Hindlimb muscle (tissue), 1 donor: Measurements from ENCODE around the gene EFCAB14. TPM values are rescaled to one million over a fixed set of nuclear protein-coding genes. Genes with fewer than 3 reads are reported as not detected.
"Not testable (repeated sequence)": the region's sequence is repeated elsewhere in the genome, so short reads cannot be mapped to it uniquely, and the experiment has no call there.

Experiments
- DNase-seq: peaks from one replicate; pipeline ENCODE4 v3.0.0-alpha.2; 2013
- polyA plus RNA-seq: library from polyadenylated mRNA; unstranded; fragments of 120-200 nt; gene quantifications from one replicate; pipeline ENCODE4 v1.2.1, GENCODE V29; 2013; ENCODE audit not compliant: insufficient read length

EFCAB14 gene
- polyA plus RNA-seq, 1 donor: 95.7 TPM

GRCh38 chr1:46721686-46722205 lies 2.8 kb upstream of the EFCAB14 start:
- DNase-seq: no peak

GRCh38 chr1:46721204-46721603 lies 2.3 kb upstream of the EFCAB14 start:
- no peak for DNase-seq

- DNase-seq: not testable (repeated sequence)
Observed at GRCh38 chr1:46720319-46720718, 1.4 kb upstream of the EFCAB14 start.

GRCh38 chr1:46719689-46720088 lies 775 bp upstream of the EFCAB14 start:
- DNase-seq: no peak

GRCh38 chr1:46718340-46718726 lies 581 bp downstream of the EFCAB14 start:
- DNase-seq: peak; percentile 4

GRCh38 chr1:46717654-46718053 lies 1.3 kb downstream of the EFCAB14 start:
- DNase-seq: no peak

GRCh38 chr1:46714976-46715375 lies 3.9 kb downstream of the EFCAB14 start:
- no peak for DNase-seq

- DNase-seq: no peak
Observed at GRCh38 chr1:46708121-46708520, 10.8 kb downstream of the EFCAB14 start.

- no peak for DNase-seq
Observed at GRCh38 chr1:46705408-46705807, 13.5 kb downstream of the EFCAB14 start.

- no peak for DNase-seq
Observed at GRCh38 chr1:46703927-46704641, 14.8 kb downstream of the EFCAB14 start.

GRCh38 chr1:46699666-46700065 lies 19.2 kb downstream of the EFCAB14 start:
- DNase-seq: no peak

- no peak for DNase-seq
Observed at GRCh38 chr1:46697053-46697452, 21.9 kb downstream of the EFCAB14 start.

GRCh38 chr1:46694676-46695075 lies 24.2 kb downstream of the EFCAB14 start:
- DNase-seq: not testable (repeated sequence)

- DNase-seq: no peak
Observed at GRCh38 chr1:46692811-46693770, 25.8 kb downstream of the EFCAB14 start.

- no peak for DNase-seq
Observed at GRCh38 chr1:46691997-46692790, 26.7 kb downstream of the EFCAB14 start.

- DNase-seq: no peak
Observed at GRCh38 chr1:46690931-46691421, 27.9 kb downstream of the EFCAB14 start.

GRCh38 chr1:46689897-46690296 lies 29.0 kb downstream of the EFCAB14 start:
- DNase-seq: no peak

GRCh38 chr1:46689356-46689755 lies 29.6 kb downstream of the EFCAB14 start:
- DNase-seq: no peak

- no peak for DNase-seq
Observed at GRCh38 chr1:46687921-46688509, 30.9 kb downstream of the EFCAB14 start.

GRCh38 chr1:46687093-46687659 lies 31.7 kb downstream of the EFCAB14 start:
- DNase-seq: peak; percentile 15

GRCh38 chr1:46686255-46686654 lies 32.7 kb downstream of the EFCAB14 start:
- DNase-seq: no peak

GRCh38 chr1:46684670-46685069 lies 34.2 kb downstream of the EFCAB14 start:
- no peak for DNase-seq
